WTC11 (cell line): ENCODE measurements around the gene WWOX. TPM values are rescaled to one million over a fixed set of nuclear protein-coding genes. Genes with fewer than 3 reads are reported as not detected.

ENCODE experiments used
- ATAC-seq: fragments of 200-7000 bp; cut with Tn5 transposase; 2 replicates; pipeline ENCODE4 v1.10.0; 2021; ENCODE audit warnings: mild to moderate bottlenecking, moderate library complexity
- CTCF ChIA-PET: fragments of 300-600 bp; sonication (Branson Sonifier 250); formaldehyde crosslinking; loops from one replicate; lab custom pipeline; 2021; ENCODE audit warnings: antibody characterized with exemption; lab: Charles Lee
- POLR2A ChIA-PET: fragments of 350-600 bp; sonication (Branson Sonifier 250); formaldehyde crosslinking; loops from one replicate; lab custom pipeline; 2021; ENCODE audit warnings: antibody characterized with exemption; lab: Charles Lee
- DNase-seq: peaks from one replicate; pipeline ENCODE4 v3.0.0; 2021; ENCODE audit warnings: low spot score
- H3K27ac Mint-ChIP-seq: 2 replicates; pipeline ENCODE4 v1.8.0; 2021; ENCODE audit warnings: mixed read lengths
- H3K27me3 Mint-ChIP-seq: 2 replicates; pipeline ENCODE4 v1.8.0; 2021; ENCODE audit warnings: low read depth, mild to moderate bottlenecking, moderate library complexity, mixed read lengths
- H3K36me3 Mint-ChIP-seq: 2 replicates; pipeline ENCODE4 v1.8.0; 2021; ENCODE audit warnings: mixed read lengths
- H3K4me1 Mint-ChIP-seq: 2 replicates; pipeline ENCODE4 v1.8.0; 2022; ENCODE audit warnings: mixed read lengths
- H3K4me3 Mint-ChIP-seq: 2 replicates; pipeline ENCODE4 v1.8.0; 2021; ENCODE audit warnings: mild to moderate bottlenecking, moderate library complexity, mixed read lengths
- H3K9me3 Mint-ChIP-seq: 2 replicates; pipeline ENCODE4 v1.8.0; 2021; ENCODE audit warnings: mixed read lengths
- AFF4 ChIP-seq: sonication (generic); formaldehyde crosslinking; IDR thresholded peaks from 2 replicates; pipeline ENCODE4 v1.8.1; 2023; ENCODE audit warnings: mild to moderate bottlenecking, missing genetic modification reagents, borderline replicate concordance
- ATF1 ChIP-seq: sonication (generic); formaldehyde crosslinking; IDR thresholded peaks from 2 replicates; pipeline ENCODE4 v1.8.1; 2023; ENCODE audit warnings: mild to moderate bottlenecking, moderate library complexity, missing genetic modification reagents
- ERG ChIP-seq: fragments of 250-450 bp; sonication (Bioruptor Pico); IDR thresholded peaks from 2 replicates; pipeline ENCODE4 v1.8.0; 2021; ENCODE audit warnings: mild to moderate bottlenecking
- FOXJ3 ChIP-seq: sonication (generic); formaldehyde crosslinking; IDR thresholded peaks from 2 replicates; pipeline ENCODE4 v1.9.0; 2021; ENCODE audit warnings: missing genetic modification reagents, mild to moderate bottlenecking, borderline replicate concordance
- FOXK1 ChIP-seq: sonication (generic); formaldehyde crosslinking; IDR thresholded peaks from 2 replicates; pipeline ENCODE4 v1.8.0; 2022; ENCODE audit warnings: mild to moderate bottlenecking, moderate library complexity, missing genetic modification reagents
- FOXP1 ChIP-seq: sonication (generic); formaldehyde crosslinking; IDR thresholded peaks from 2 replicates; pipeline ENCODE4 v1.8.0; 2022; ENCODE audit warnings: missing genetic modification reagents, mild to moderate bottlenecking, moderate library complexity, borderline replicate concordance
- GRHL2 ChIP-seq: fragments of 250-450 bp; sonication (Bioruptor Pico); IDR thresholded peaks from 2 replicates; pipeline ENCODE4 v1.8.0; 2022; ENCODE audit warnings: mild to moderate bottlenecking, moderate library complexity; ENCODE audit not compliant: insufficient replicate concordance, severe bottlenecking
- GTF2I ChIP-seq: fragments of 250-450 bp; sonication (Bioruptor Pico); conservative IDR thresholded peaks from 2 replicates; pipeline ENCODE4 v1.4.0; 2021; ENCODE audit warnings: mild to moderate bottlenecking
- IRF1 ChIP-seq: sonication (generic); formaldehyde crosslinking; IDR thresholded peaks from 2 replicates; pipeline ENCODE4 v1.8.0; 2023; ENCODE audit warnings: missing genetic modification reagents
- MXD4 ChIP-seq: fragments of 250-450 bp; sonication (Bioruptor Pico); IDR thresholded peaks from 2 replicates; pipeline ENCODE4 v1.8.0; 2021; ENCODE audit warnings: mild to moderate bottlenecking, moderate library complexity, borderline replicate concordance
- PREB ChIP-seq: sonication (generic); formaldehyde crosslinking; IDR thresholded peaks from 2 replicates; pipeline ENCODE4 v1.8.1; 2022; ENCODE audit warnings: mild to moderate bottlenecking, missing genetic modification reagents, moderate library complexity, borderline replicate concordance
- PRRX2 ChIP-seq: fragments of 250-450 bp; sonication (Bioruptor Pico); IDR thresholded peaks from 2 replicates; pipeline ENCODE4 v1.8.0; 2021; ENCODE audit warnings: mild to moderate bottlenecking
- RELA ChIP-seq: sonication (generic); formaldehyde crosslinking; IDR thresholded peaks from 2 replicates; pipeline ENCODE4 v1.8.1; 2022; ENCODE audit warnings: missing genetic modification reagents, mild to moderate bottlenecking, borderline replicate concordance
- RORB ChIP-seq: fragments of 250-450 bp; sonication (Bioruptor Pico); IDR thresholded peaks from 2 replicates; pipeline ENCODE4 v1.9.0; 2021; ENCODE audit warnings: mild to moderate bottlenecking
- ZNF121 ChIP-seq: sonication (generic); formaldehyde crosslinking; IDR thresholded peaks from 2 replicates; pipeline ENCODE4 v1.8.0; 2023; ENCODE audit warnings: missing genetic modification reagents
- ZNF317 ChIP-seq: sonication (generic); formaldehyde crosslinking; IDR thresholded peaks from 2 replicates; pipeline ENCODE4 v1.8.1; 2023; ENCODE audit warnings: low read depth, mild to moderate bottlenecking, moderate library complexity, missing genetic modification reagents, borderline replicate concordance
- ZNF396 ChIP-seq: fragments of 250-450 bp; sonication (Bioruptor Pico); IDR thresholded peaks from 2 replicates; pipeline ENCODE4 v1.8.0; 2021; ENCODE audit warnings: mild to moderate bottlenecking, moderate library complexity, borderline replicate concordance
- ZNF671 ChIP-seq: fragments of 250-450 bp; sonication (Bioruptor Pico); IDR thresholded peaks from 2 replicates; pipeline ENCODE4 v1.8.0; 2021; ENCODE audit warnings: mild to moderate bottlenecking
- total RNA-seq: library from RNA; stranded (reverse); gene quantifications from 3 replicates; pipeline ENCODE4 v1.2.3, GENCODE V29; 2021

WWOX gene
- total RNA-seq, 1 experiment from 2014 or later: 15.7 TPM

GRCh38 chr16:79013930-79014660 lies 914.6 kb downstream of the WWOX start:
- no peaks in the 10 kb centered on the region for H3K4me1 Mint-ChIP-seq
- DNase-seq: no peak
- H3K9me3 Mint-ChIP-seq: peaks cover 3% of the 10 kb centered on the region; the same call in 1 of the 2 replicates
- H3K27ac Mint-ChIP-seq: no peak overlapping the region
- no peak for ATAC-seq
- CTCF ChIA-PET: interaction anchor here (1.1 kb wide), 1 partner anchor 145 kb away, joined by 3 read pairs; no protein-coding TSS in a partner anchor
- H3K36me3 Mint-ChIP-seq: no peaks in the 10 kb centered on the region
- POLR2A ChIA-PET: no interaction called here
- no peak overlapping the region for H3K4me3 Mint-ChIP-seq
- H3K27me3 Mint-ChIP-seq: no peaks in the 10 kb centered on the region
- TF ChIP-seq GTF2I (CRISPR knock-in tag): no peak
- TF ChIP-seq GRHL2 (CRISPR knock-in tag): no peak
- no peak for TF ChIP-seq FOXJ3 (CRISPR knock-in tag)
- TF ChIP-seq ZNF317: no peak
- TF ChIP-seq ERG (CRISPR knock-in tag): no peak
- no peak for TF ChIP-seq MXD4 (CRISPR knock-in tag)
- TF ChIP-seq PRRX2 (CRISPR knock-in tag): no peak
- TF ChIP-seq IRF1 (CRISPR knock-in tag): no peak
- no peak for TF ChIP-seq RORB (CRISPR knock-in tag)
- TF ChIP-seq RELA (CRISPR knock-in tag): no peak
- no peak for TF ChIP-seq ZNF396 (CRISPR knock-in tag)

- Mint-ChIP-seq H3K27ac (no peak overlapping the region), H3K36me3 (no peaks in the 10 kb centered on the region), H3K9me3 (no peaks in the 10 kb centered on the region), H3K27me3 (no peaks in the 10 kb centered on the region), H3K4me3 (no peak overlapping the region), H3K4me1 (0 out of 2 replicates have a peak, but pooled peaks cover 3% of the 10 kb centered on the region)
- no peak for TF ChIP-seq FOXJ3 (CRISPR knock-in tag)
- no peak for TF ChIP-seq FOXK1 (CRISPR knock-in tag)
- TF ChIP-seq ZNF671: no peak
- no peak for TF ChIP-seq ATF1 (CRISPR knock-in tag)
- no peak for TF ChIP-seq PREB (CRISPR knock-in tag)
- no peak for TF ChIP-seq ZNF121
- TF ChIP-seq AFF4: no peak
- no peak for TF ChIP-seq FOXP1 (CRISPR knock-in tag)
- CTCF ChIA-PET: interaction anchor here (1.1 kb wide), 1 partner anchor 11 kb away, joined by 4 read pairs; no protein-coding TSS in a partner anchor
- no peak for ATAC-seq
- no peak for DNase-seq
- POLR2A ChIA-PET: no interaction called here
These were observed 919.4 kb downstream of the WWOX start for GRCh38 chr16:79018650-79019429.
